ENCODE measurements around the gene INTS11. TPM values are rescaled to one million over a fixed set of nuclear protein-coding genes. Genes with fewer than 3 reads are reported as not detected.

Gene INTS11
- total and polyA plus RNA-seq, 2 of the 13 experiments (the other 11 are each of a cell fraction or from before 2014, with no cell fraction given): 52.8 to 94.8 TPM

- no peak for TF ChIP-seq ZBTB40 (IDR thresholded peaks at IDR 0.05)
- TF ChIP-seq ZBTB40 (CRISPR knock-in tag; IDR thresholded peaks at IDR 0.05): no peak; the same call in 1 of the 2 replicates
- no peak for TF ChIP-seq MXI1 (IDR thresholded peaks at IDR 0.05; ENCODE audit: borderline replicate concordance, low read depth, low read length)
- no peak for TF ChIP-seq TEF (CRISPR knock-in tag; IDR thresholded peaks at IDR 0.05)
- TF ChIP-seq ARID4A (CRISPR knock-in tag; IDR thresholded peaks at IDR 0.05; ENCODE audit: borderline replicate concordance): peak; percentile 42; the same call in 1 of the 2 replicates
- no peak for TF ChIP-seq ZNF3 (CRISPR knock-in tag; IDR thresholded peaks at IDR 0.05)
- 0 out of 2 replicates have a peak, but pooled peaks have one; percentile 10 for TF ChIP-seq ZNF558 (CRISPR knock-in tag; IDR thresholded peaks at IDR 0.05; ENCODE audit: borderline replicate concordance)
- no peak for TF ChIP-seq ZNF34 (CRISPR knock-in tag; IDR thresholded peaks at IDR 0.05; ENCODE audit: borderline replicate concordance)
- 0 out of 2 replicates have a peak, but pooled peaks have one; percentile 49 for TF ChIP-seq SMAD1 (CRISPR knock-in tag; IDR thresholded peaks at IDR 0.05; ENCODE audit: borderline replicate concordance, low read depth)
- 0 out of 2 replicates have a peak, but pooled peaks have one; percentile 24 for TF ChIP-seq ZNF839 (CRISPR knock-in tag; IDR thresholded peaks at IDR 0.05; ENCODE audit: borderline replicate concordance)
- TF ChIP-seq MEIS2 (CRISPR knock-in tag; IDR thresholded peaks at IDR 0.05): no peak
- peak; percentile 57; the same call in 1 of the 2 replicates for TF ChIP-seq PBX2 (CRISPR knock-in tag; IDR thresholded peaks at IDR 0.05)
Measured at GRCh38 chr1:1272341-1273208, 51.9 kb downstream of the INTS11 start (continued).
